ENCODE data around the gene TMPRSS9. TPM values are rescaled to one million over a fixed set of nuclear protein-coding genes. Genes with fewer than 3 reads are reported as not detected.
"Not testable (repeated sequence)": the region's sequence is repeated elsewhere in the genome, so short reads cannot be mapped to it uniquely, and the experiment has no call there.

The TMPRSS9 gene
- polyA plus RNA-seq, 1 donor: 1.9 TPM

DNA sequence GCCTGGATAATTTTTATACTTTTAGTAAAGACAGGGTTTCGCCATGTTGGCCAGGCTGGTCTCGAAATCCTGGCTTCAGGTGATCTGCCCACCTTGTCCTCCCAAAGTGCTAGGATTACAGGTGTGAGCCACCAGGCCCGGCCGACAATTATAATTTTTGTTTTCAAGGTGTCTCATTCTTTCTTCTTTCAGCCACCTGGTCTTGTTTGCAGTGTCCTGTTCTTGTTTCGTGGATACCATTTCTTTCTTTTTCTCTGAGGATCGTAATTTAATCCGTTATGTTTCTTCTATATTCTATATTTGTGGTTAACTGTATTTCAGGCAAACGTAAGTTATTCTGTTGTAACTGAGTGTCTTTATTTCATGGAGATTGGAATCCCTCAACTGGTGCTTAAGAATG, 51.6 kb downstream of the TMPRSS9 start:
- DNase-seq: no peak
- WGBS (ENCODE audit: insufficient coverage, low lambda C conversion rate): 94% methylated on average over 5 of the region's 8 CpGs
- Histone ChIP-seq H3K4me1 (ENCODE audit: control insufficient read depth, insufficient read depth, low read length) (no peaks in the 10 kb centered on the region), H3K27ac (ENCODE audit: low read length) (no peak overlapping the region), H3K9me3 (ENCODE audit: control insufficient read depth, low read depth, low read length) (peaks cover 13% of the 10 kb centered on the region), H3K4me3 (ENCODE audit: low read length) (no peak overlapping the region), H3K27me3 (ENCODE audit: control insufficient read depth, insufficient read depth, low read length) (peaks cover 2% of the 10 kb centered on the region), H3K36me3 (ENCODE audit: control insufficient read depth, insufficient read depth, low read length) (peaks cover 4% of the 10 kb centered on the region)

DNA sequence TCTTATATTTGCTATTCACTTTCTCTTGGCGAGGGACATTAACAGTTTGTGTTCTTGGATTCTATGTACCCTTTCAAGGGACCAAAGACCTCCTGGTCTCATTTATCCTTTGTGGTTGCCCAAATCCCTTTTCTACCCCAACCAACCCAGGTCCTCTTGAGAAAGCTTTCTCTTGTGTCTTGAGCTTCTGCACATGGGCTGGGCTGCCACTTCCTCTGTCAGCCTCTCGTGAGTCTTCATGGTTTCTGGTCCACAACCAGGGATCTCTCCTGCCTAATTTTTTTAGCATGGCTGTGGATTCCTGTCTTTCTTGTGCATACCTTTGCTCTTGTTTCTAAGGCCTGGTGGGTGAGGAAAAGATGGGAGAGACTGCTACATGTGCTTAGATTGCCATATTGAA, 52.4 kb downstream of the TMPRSS9 start:
- H3K27me3 ChIP-seq (ENCODE audit: control insufficient read depth, insufficient read depth, low read length): peaks cover 2% of the 10 kb centered on the region
- WGBS (ENCODE audit: insufficient coverage, low lambda C conversion rate): no CpG with 5 or more reads among the region's 2 CpGs
- no peak overlapping the region for H3K4me3 ChIP-seq (ENCODE audit: low read length)
- no peaks in the 10 kb centered on the region for H3K4me1 ChIP-seq (ENCODE audit: control insufficient read depth, insufficient read depth, low read length)
- peaks cover 13% of the 10 kb centered on the region for H3K9me3 ChIP-seq (ENCODE audit: control insufficient read depth, low read depth, low read length)
- DNase-seq: no peak
- H3K27ac ChIP-seq (ENCODE audit: low read length): no peak overlapping the region
- H3K36me3 ChIP-seq (ENCODE audit: control insufficient read depth, insufficient read depth, low read length): peaks cover 5% of the 10 kb centered on the region

- Histone ChIP-seq H3K27me3 (ENCODE audit: control insufficient read depth, insufficient read depth, low read length) (peaks cover 2% of the 10 kb centered on the region), H3K9me3 (ENCODE audit: control insufficient read depth, low read depth, low read length) (peaks cover 13% of the 10 kb centered on the region), H3K4me1 (ENCODE audit: control insufficient read depth, insufficient read depth, low read length) (no peaks in the 10 kb centered on the region), H3K4me3 (ENCODE audit: low read length) (no peak overlapping the region), H3K27ac (ENCODE audit: low read length) (no peak overlapping the region), H3K36me3 (ENCODE audit: control insufficient read depth, insufficient read depth, low read length) (peaks cover 7% of the 10 kb centered on the region)
- DNase-seq: no peak
- WGBS (ENCODE audit: insufficient coverage, low lambda C conversion rate): no CpG with 5 or more reads among the region's 7 CpGs
Observed at GRCh38 chr19:2413159-2413558, 53.1 kb downstream of the TMPRSS9 start.

DNA sequence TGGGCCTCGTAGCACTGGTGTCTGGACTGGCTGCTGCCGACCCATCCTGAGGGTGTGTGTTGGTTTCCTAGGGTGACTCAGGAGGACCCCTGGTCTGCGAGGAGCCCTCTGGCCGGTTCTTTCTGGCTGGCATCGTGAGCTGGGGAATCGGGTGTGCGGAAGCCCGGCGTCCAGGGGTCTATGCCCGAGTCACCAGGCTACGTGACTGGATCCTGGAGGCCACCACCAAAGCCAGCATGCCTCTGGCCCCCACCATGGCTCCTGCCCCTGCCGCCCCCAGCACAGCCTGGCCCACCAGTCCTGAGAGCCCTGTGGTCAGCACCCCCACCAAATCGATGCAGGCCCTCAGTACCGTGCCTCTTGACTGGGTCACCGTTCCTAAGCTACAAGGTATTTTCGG, 53.6 kb downstream of the TMPRSS9 start:
- WGBS (ENCODE audit: insufficient coverage, low lambda C conversion rate): no CpG with 5 or more reads among the region's 16 CpGs
- peaks cover 13% of the 10 kb centered on the region for H3K9me3 ChIP-seq (ENCODE audit: control insufficient read depth, low read depth, low read length)
- peaks cover 2% of the 10 kb centered on the region for H3K27me3 ChIP-seq (ENCODE audit: control insufficient read depth, insufficient read depth, low read length)
- H3K36me3 ChIP-seq (ENCODE audit: control insufficient read depth, insufficient read depth, low read length): peaks cover 7% of the 10 kb centered on the region
- no peak overlapping the region for H3K27ac ChIP-seq (ENCODE audit: low read length)
- no peak for DNase-seq
- no peak overlapping the region for H3K4me3 ChIP-seq (ENCODE audit: low read length)
- H3K4me1 ChIP-seq (ENCODE audit: control insufficient read depth, insufficient read depth, low read length): no peaks in the 10 kb centered on the region

DNA sequence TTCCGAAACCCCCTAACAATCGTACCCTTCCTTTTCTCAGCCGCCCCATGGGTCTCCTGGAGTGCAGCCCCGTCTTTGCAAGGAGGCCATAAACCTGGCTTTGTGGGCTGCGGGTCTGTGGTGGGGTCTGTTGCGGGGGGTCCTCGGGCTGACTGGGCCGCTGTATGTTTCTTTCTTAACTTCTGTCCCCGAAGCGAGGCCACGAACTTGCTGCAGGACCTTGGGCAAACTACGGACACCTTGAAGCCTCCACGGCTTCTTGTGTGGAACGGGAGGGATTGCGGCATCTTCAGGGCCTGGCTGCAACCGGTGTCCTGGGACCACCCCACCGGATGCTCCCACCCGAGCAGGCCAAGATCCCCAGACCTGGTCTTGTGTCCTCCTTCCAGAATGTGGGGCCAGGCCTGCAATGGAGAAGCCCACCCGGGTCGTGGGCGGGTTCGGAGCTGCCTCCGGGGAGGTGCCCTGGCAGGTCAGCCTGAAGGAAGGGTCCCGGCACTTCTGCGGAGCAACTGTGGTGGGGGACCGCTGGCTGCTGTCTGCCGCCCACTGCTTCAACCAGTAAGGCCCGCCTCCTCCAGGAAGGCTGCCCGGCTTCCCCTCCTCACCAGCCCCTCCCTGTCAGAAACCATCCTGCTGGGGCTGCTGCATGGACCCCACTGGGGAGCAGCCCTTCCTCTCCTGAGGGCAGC, 55.4 kb downstream of the TMPRSS9 start:
- H3K27me3 ChIP-seq (ENCODE audit: control insufficient read depth, insufficient read depth, low read length): peaks cover 2% of the 10 kb centered on the region
- WGBS (ENCODE audit: insufficient coverage, low lambda C conversion rate): no CpG with 5 or more reads among the region's 29 CpGs
- DNase-seq: no peak
- H3K9me3 ChIP-seq (ENCODE audit: control insufficient read depth, low read depth, low read length): peaks cover 6% of the 10 kb centered on the region
- no peaks in the 10 kb centered on the region for H3K4me1 ChIP-seq (ENCODE audit: control insufficient read depth, insufficient read depth, low read length)
- H3K27ac ChIP-seq (ENCODE audit: low read length): no peak overlapping the region
- peaks cover 10% of the 10 kb centered on the region for H3K36me3 ChIP-seq (ENCODE audit: control insufficient read depth, insufficient read depth, low read length)
- no peak overlapping the region for H3K4me3 ChIP-seq (ENCODE audit: low read length)

GRCh38 chr19:2415973-2416319, 55.9 kb downstream of the TMPRSS9 start:
- no peak overlapping the region for H3K27ac ChIP-seq (ENCODE audit: low read length)
- no CpG with 5 or more reads among the region's 6 CpGs for WGBS (ENCODE audit: insufficient coverage, low lambda C conversion rate)
- H3K27me3 ChIP-seq (ENCODE audit: control insufficient read depth, insufficient read depth, low read length): peaks cover 2% of the 10 kb centered on the region
- H3K36me3 ChIP-seq (ENCODE audit: control insufficient read depth, insufficient read depth, low read length): peaks cover 10% of the 10 kb centered on the region
- H3K9me3 ChIP-seq (ENCODE audit: control insufficient read depth, low read depth, low read length): peaks cover 6% of the 10 kb centered on the region
- H3K4me3 ChIP-seq (ENCODE audit: low read length): no peak overlapping the region
- H3K4me1 ChIP-seq (ENCODE audit: control insufficient read depth, insufficient read depth, low read length): no peaks in the 10 kb centered on the region
- no peak for DNase-seq

GRCh38 chr19:2416321-2417097, 56.4 kb downstream of the TMPRSS9 start:
- peaks cover 6% of the 10 kb centered on the region for H3K9me3 ChIP-seq (ENCODE audit: control insufficient read depth, low read depth, low read length)
- no peak overlapping the region for H3K4me3 ChIP-seq (ENCODE audit: low read length)
- no peaks in the 10 kb centered on the region for H3K4me1 ChIP-seq (ENCODE audit: control insufficient read depth, insufficient read depth, low read length)
- WGBS (ENCODE audit: insufficient coverage, low lambda C conversion rate): no CpG with 5 or more reads among the region's 19 CpGs
- peaks cover 10% of the 10 kb centered on the region for H3K36me3 ChIP-seq (ENCODE audit: control insufficient read depth, insufficient read depth, low read length)
- peaks cover 2% of the 10 kb centered on the region for H3K27me3 ChIP-seq (ENCODE audit: control insufficient read depth, insufficient read depth, low read length)
- no peak overlapping the region for H3K27ac ChIP-seq (ENCODE audit: low read length)
- DNase-seq: no peak

- not testable (repeated sequence) for H3K4me3 ChIP-seq (ENCODE audit: low read length); H3K4me1 ChIP-seq (ENCODE audit: control insufficient read depth, insufficient read depth, low read length); DNase-seq; H3K9me3 ChIP-seq (ENCODE audit: control insufficient read depth, low read depth, low read length); H3K27ac ChIP-seq (ENCODE audit: low read length); H3K27me3 ChIP-seq (ENCODE audit: control insufficient read depth, insufficient read depth, low read length)
- peaks cover 12% of the 10 kb centered on the region for H3K36me3 ChIP-seq (ENCODE audit: control insufficient read depth, insufficient read depth, low read length)
- WGBS (ENCODE audit: insufficient coverage, low lambda C conversion rate): 100% methylated on average over 2 of the region's 8 CpGs
Observed at GRCh38 chr19:2417436-2417835, 57.4 kb downstream of the TMPRSS9 start.

DNA sequence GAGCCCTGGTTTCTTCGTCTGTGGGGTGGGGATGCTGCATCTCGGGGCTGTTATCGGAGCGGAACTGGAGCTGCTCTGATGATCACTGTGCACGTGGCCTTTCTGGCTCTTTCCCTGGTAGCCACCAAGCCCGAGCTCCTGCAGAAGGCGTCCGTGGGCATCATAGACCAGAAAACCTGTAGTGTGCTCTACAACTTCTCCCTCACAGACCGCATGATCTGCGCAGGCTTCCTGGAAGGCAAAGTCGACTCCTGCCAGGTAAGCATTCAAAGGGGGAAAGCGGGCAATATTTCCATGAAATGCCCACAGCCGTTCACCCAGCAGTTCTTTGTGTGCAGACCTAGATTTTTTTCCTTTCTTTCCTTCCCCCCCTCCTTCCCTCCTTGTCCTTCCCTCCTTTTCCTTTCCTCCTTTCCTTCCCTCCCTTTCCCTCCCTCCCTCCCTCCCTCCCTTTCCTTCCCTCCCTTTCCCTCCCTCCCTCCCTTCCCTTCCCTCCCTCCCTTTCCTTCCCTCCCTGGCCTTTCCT, 57.9 kb downstream of the TMPRSS9 start:
- no peak for DNase-seq
- 87% methylated on average over 3 of the region's 13 CpGs for WGBS (ENCODE audit: insufficient coverage, low lambda C conversion rate)
- H3K27ac ChIP-seq (ENCODE audit: low read length): no peak overlapping the region
- H3K9me3 ChIP-seq (ENCODE audit: control insufficient read depth, low read depth, low read length): peaks cover 6% of the 10 kb centered on the region
- H3K4me1 ChIP-seq (ENCODE audit: control insufficient read depth, insufficient read depth, low read length): no peaks in the 10 kb centered on the region
- no peak overlapping the region for H3K4me3 ChIP-seq (ENCODE audit: low read length)
- peaks cover 12% of the 10 kb centered on the region for H3K36me3 ChIP-seq (ENCODE audit: control insufficient read depth, insufficient read depth, low read length)
- H3K27me3 ChIP-seq (ENCODE audit: control insufficient read depth, insufficient read depth, low read length): no peaks in the 10 kb centered on the region

DNA sequence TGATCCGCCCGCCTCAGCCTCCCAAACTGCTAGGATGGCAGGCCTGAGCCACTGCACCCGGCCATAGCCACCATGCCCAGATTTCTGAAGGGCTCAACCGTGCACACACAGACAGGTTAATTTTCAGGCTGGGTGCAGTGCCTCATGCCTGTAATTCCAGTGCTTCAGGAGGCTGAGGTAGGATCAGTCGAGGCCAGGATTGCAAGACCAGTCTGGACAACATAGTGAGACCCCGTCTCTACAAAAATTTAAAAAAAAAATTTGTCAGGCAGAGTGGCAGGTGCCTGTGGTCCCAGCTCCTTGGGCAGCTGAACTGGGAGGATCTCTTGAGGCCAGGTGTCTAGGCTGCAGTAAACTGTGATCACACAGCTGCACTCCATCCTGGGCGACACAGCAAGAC, 59.7 kb downstream of the TMPRSS9 start:
- Histone ChIP-seq H3K27ac (ENCODE audit: low read length) (no peak overlapping the region), H3K9me3 (ENCODE audit: control insufficient read depth, low read depth, low read length) (peaks cover 3% of the 10 kb centered on the region), H3K36me3 (ENCODE audit: control insufficient read depth, insufficient read depth, low read length) (peaks cover 12% of the 10 kb centered on the region), H3K4me1 (ENCODE audit: control insufficient read depth, insufficient read depth, low read length) (peaks cover 8% of the 10 kb centered on the region), H3K4me3 (ENCODE audit: low read length) (no peak overlapping the region), H3K27me3 (ENCODE audit: control insufficient read depth, insufficient read depth, low read length) (no peaks in the 10 kb centered on the region)
- WGBS (ENCODE audit: insufficient coverage, low lambda C conversion rate): no CpG with 5 or more reads among the region's 7 CpGs
- DNase-seq: no peak

Measured in large intestine (tissue), 3 donors.